ENCODE results near the gene PWP2. TPM values are rescaled to one million over a fixed set of nuclear protein-coding genes. Genes with fewer than 3 reads are reported as not detected.

PWP2 gene
- total RNA-seq, 4 donors from 2014 or later, result 11.9 to 19.9 (median 12.1) TPM; not detected in 1

DNA sequence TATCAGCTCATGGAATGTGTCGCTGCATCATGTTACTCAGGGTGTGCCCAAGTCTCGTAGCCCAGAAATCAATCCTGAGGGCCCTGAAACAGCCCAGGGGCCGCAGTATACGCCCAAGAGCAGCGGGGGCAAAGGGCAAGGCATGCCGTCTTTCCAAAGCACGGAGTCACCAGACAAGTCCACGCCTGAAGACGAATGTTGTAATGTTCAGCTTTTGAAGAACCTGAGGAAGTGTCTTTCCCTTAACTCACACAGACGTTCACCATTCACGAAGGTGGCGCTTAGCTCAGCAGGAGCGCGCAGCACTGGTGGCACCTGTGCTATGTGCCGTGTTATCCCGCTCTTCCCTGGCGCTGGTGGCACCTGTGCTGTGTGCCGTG, 18.8 kb upstream of the PWP2 start:
- peak; percentile 83 for DNase-seq

GRCh38 chr21:44089001-44089911, 17.9 kb upstream of the PWP2 start:
- Histone ChIP-seq H3K4me3 (peak overlapping the region in 2 of 4 donors; percentile 18 to 19), H3K27ac (peak overlapping the region; percentile 83 to 88 (median 86)), H3K27me3 (no peaks in the 10 kb centered on the region), H3K4me1 (peaks cover 7 to 77% (median 52%) of the 10 kb centered on the region in 4 donors), H3K36me3 (peaks cover 0 to 5% (median 0%) of the 10 kb centered on the region in 4 donors), H3K9me3 (no peaks in the 10 kb centered on the region)
- no peak for TF ChIP-seq EP300 (IDR thresholded peaks at IDR 0.05; ENCODE audit: low read depth)
- TF ChIP-seq POLR2AphosphoS5 (IDR thresholded peaks at IDR 0.05), result peak; percentile 76 to 90 (median 89)
- TF ChIP-seq POLR2A (IDR thresholded peaks at IDR 0.05), result peak; percentile 96
- TF ChIP-seq, protein P1, sequence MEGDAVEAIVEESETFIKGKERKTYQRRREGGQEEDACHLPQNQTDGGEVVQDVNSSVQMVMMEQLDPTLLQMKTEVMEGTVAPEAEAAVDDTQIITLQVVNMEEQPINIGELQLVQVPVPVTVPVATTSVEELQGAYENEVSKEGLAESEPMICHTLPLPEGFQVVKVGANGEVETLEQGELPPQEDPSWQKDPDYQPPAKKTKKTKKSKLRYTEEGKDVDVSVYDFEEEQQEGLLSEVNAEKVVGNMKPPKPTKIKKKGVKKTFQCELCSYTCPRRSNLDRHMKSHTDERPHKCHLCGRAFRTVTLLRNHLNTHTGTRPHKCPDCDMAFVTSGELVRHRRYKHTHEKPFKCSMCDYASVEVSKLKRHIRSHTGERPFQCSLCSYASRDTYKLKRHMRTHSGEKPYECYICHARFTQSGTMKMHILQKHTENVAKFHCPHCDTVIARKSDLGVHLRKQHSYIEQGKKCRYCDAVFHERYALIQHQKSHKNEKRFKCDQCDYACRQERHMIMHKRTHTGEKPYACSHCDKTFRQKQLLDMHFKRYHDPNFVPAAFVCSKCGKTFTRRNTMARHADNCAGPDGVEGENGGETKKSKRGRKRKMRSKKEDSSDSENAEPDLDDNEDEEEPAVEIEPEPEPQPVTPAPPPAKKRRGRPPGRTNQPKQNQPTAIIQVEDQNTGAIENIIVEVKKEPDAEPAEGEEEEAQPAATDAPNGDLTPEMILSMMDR (IDR thresholded peaks at IDR 0.05), result no peak
- intact Hi-C loops (cut with DNase I; ENCODE audit: low total_unique reads), result no loop called here
- peak; percentile 81 for DNase-seq
- in situ Hi-C loops (cut with MboI; ENCODE audit: low pct_ligation_motif_present in 1 of 4, low pct_unique_long_range_greater_than_20kb in 1 of 4, low sequenced_read_pairs in 3 of 4), result no loop called here
- WGBS, 2 donors (ENCODE audit: low coverage in 1 of 2), result 44 to 60% methylated on average over 1 to 30 of the region's 30 CpGs

More for the DNA sequence above, 18.8 kb upstream of the PWP2 start:
- TF ChIP-seq EP300 (IDR thresholded peaks at IDR 0.05; ENCODE audit: low read depth) (no peak), POLR2AphosphoS5 (IDR thresholded peaks at IDR 0.05) (peak in 2 of 3 donors; percentile 65 to 71), POLR2A (IDR thresholded peaks at IDR 0.05) (peak; percentile 55)
- Histone ChIP-seq H3K27ac (peak overlapping the region; percentile 83 to 88 (median 86)), H3K9me3 (no peaks in the 10 kb centered on the region), H3K36me3 (peaks cover 0 to 13% (median 0%) of the 10 kb centered on the region in 4 donors), H3K4me3 (no peak overlapping the region), H3K4me1 (peaks cover 7 to 71% (median 48%) of the 10 kb centered on the region in 4 donors), H3K27me3 (no peaks in the 10 kb centered on the region)
- in situ Hi-C loops (cut with MboI; ENCODE audit: low pct_ligation_motif_present in 1 of 4, low pct_unique_long_range_greater_than_20kb in 1 of 4, low sequenced_read_pairs in 3 of 4), result no loop called here
- 60% methylated on average over 18 of the region's 18 CpGs; no CpG with 5 or more reads in 1 of the 2 donors for WGBS, 2 donors (ENCODE audit: low coverage in 1 of 2)
- intact Hi-C loops (cut with DNase I; ENCODE audit: low total_unique reads), result no loop called here

- peaks cover 0 to 14% (median 0%) of the 10 kb centered on the region in 4 donors for H3K36me3 ChIP-seq
- intact Hi-C loops (cut with DNase I; ENCODE audit: low total_unique reads), result no loop called here
- H3K4me1 ChIP-seq, result peaks cover 7 to 80% (median 56%) of the 10 kb centered on the region in 4 donors
- peak; percentile 91 for DNase-seq
- H3K9me3 ChIP-seq, result no peaks in the 10 kb centered on the region
- H3K4me3 ChIP-seq, result peak overlapping the region in 2 of 4 donors; percentile 16 to 19
- in situ Hi-C loops (cut with MboI; ENCODE audit: low pct_ligation_motif_present in 1 of 4, low pct_unique_long_range_greater_than_20kb in 1 of 4, low sequenced_read_pairs in 3 of 4), result no loop called here
- TF ChIP-seq EP300 (IDR thresholded peaks at IDR 0.05; ENCODE audit: low read depth), result no peak
- TF ChIP-seq, protein P1 (IDR thresholded peaks at IDR 0.05), result no peak
- peak; percentile 66 for TF ChIP-seq POLR2A (IDR thresholded peaks at IDR 0.05)
- peak; percentile 52 to 90 (median 79) for TF ChIP-seq POLR2AphosphoS5 (IDR thresholded peaks at IDR 0.05)
- WGBS, 2 donors (ENCODE audit: low coverage in 1 of 2), result 33% methylated on average over 8 of the region's 8 CpGs; no CpG with 5 or more reads in 1 of the 2 donors
- H3K27ac ChIP-seq, result peak overlapping the region; percentile 83 to 88 (median 86)
- no peaks in the 10 kb centered on the region for H3K27me3 ChIP-seq
Measured at GRCh38 chr21:44090325-44090724, 16.9 kb upstream of the PWP2 start.

DNA sequence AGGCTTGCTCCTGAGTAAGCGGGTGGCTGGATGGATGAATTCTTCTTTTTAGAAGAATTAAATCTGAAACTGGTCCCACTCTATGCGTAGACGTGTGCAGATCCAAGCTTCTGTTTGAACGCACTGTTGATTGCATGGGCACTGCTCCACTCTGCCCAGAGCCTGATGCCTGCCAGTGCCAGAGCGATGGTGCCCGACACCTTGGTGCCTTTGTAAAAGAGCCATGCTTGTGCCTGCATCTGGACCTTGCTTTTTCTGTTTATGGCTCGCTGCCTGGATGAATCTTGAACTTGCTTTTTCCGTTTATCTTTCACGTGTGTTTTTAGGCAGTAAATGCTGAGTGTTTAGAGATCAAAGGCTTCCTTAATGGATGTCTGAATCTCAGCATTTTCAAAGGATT, 15.0 kb upstream of the PWP2 start:
- Histone ChIP-seq H3K4me3 (no peak overlapping the region), H3K27me3 (no peaks in the 10 kb centered on the region), H3K36me3 (peaks cover 0 to 16% (median 0%) of the 10 kb centered on the region in 4 donors), H3K9me3 (no peaks in the 10 kb centered on the region), H3K4me1 (peaks cover 7 to 79% (median 56%) of the 10 kb centered on the region in 4 donors), H3K27ac (peak overlapping the region; percentile 55 to 88 (median 84))
- in situ Hi-C loops (cut with MboI; ENCODE audit: low pct_ligation_motif_present in 1 of 4, low pct_unique_long_range_greater_than_20kb in 1 of 4, low sequenced_read_pairs in 3 of 4) (no loop called here), intact Hi-C loops (cut with DNase I; ENCODE audit: low total_unique reads) (no loop called here)
- 40 to 44% methylated on average over 9 of the region's 9 CpGs for WGBS, 2 donors (ENCODE audit: low coverage in 1 of 2)
- TF ChIP-seq POLR2A (IDR thresholded peaks at IDR 0.05) (no peak), EP300 (IDR thresholded peaks at IDR 0.05; ENCODE audit: low read depth) (no peak), POLR2AphosphoS5 (IDR thresholded peaks at IDR 0.05) (no peak)
- TF ChIP-seq, protein P1 (IDR thresholded peaks at IDR 0.05), result no peak
- no peak for DNase-seq
